NB4 (cell line): Measurements from ENCODE around the gene PRKAA2.

Source experiments
- DNase-seq: peaks from one replicate; pipeline ENCODE4 v3.0.0; 2010; ENCODE audit warnings: low read depth
- H3K4me3 ChIP-seq: one replicate; pipeline ENCODE4 v1.5.1; 2011; ENCODE audit warnings: mild to moderate bottlenecking, low read depth, low read length, moderate library complexity
- MYC ChIP-seq: IDR thresholded peaks from 2 replicates; pipeline ENCODE4 v1.6.1; 2011; ENCODE audit warnings: low read depth, low read length
- POLR2A ChIP-seq: IDR thresholded peaks from 2 replicates; pipeline ENCODE4 v1.6.1; 2011; ENCODE audit warnings: mild to moderate bottlenecking; ENCODE audit not compliant: insufficient read length; ENCODE audit errors: extremely low read depth
- TF ChIP-seq, protein P1 (sequence below): IDR thresholded peaks from one replicate; pipeline ENCODE4 v1.5.1; 2012; ENCODE audit warnings: low read depth, low read length
- TF ChIP-seq, protein P2 (sequence below): IDR thresholded peaks from 2 replicates; pipeline ENCODE4 v1.6.1; 2011; ENCODE audit warnings: low read depth, low read length

Gene PRKAA2

DNA sequence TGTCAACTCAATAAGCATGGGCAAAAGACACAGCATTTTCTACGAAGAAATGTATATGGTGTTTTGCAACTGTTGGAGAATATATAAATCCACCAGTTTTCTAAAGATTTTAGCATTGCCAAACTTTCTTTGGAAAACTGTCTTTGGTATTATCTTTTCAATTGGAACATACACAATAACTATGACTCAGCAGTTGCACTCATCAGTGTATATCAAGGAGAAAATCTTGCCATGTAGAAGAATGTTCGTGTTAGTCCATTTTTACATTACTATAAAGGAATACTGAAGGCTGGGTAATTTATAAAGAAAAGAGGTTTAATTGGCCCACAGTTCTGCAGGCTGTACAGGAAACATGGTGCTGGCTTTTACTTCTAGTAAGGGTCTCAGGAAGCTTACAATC, 41.1 kb downstream of the PRKAA2 start:
- H3K4me3 ChIP-seq = no peak overlapping the region
- DNase-seq = no peak
- no peak for TF ChIP-seq POLR2A
- TF ChIP-seq MYC = no peak
- TF ChIP-seq, protein P1, sequence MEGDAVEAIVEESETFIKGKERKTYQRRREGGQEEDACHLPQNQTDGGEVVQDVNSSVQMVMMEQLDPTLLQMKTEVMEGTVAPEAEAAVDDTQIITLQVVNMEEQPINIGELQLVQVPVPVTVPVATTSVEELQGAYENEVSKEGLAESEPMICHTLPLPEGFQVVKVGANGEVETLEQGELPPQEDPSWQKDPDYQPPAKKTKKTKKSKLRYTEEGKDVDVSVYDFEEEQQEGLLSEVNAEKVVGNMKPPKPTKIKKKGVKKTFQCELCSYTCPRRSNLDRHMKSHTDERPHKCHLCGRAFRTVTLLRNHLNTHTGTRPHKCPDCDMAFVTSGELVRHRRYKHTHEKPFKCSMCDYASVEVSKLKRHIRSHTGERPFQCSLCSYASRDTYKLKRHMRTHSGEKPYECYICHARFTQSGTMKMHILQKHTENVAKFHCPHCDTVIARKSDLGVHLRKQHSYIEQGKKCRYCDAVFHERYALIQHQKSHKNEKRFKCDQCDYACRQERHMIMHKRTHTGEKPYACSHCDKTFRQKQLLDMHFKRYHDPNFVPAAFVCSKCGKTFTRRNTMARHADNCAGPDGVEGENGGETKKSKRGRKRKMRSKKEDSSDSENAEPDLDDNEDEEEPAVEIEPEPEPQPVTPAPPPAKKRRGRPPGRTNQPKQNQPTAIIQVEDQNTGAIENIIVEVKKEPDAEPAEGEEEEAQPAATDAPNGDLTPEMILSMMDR = no peak
- TF ChIP-seq, protein P2, sequence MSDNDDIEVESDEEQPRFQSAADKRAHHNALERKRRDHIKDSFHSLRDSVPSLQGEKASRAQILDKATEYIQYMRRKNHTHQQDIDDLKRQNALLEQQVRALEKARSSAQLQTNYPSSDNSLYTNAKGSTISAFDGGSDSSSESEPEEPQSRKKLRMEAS = no peak

DNA sequence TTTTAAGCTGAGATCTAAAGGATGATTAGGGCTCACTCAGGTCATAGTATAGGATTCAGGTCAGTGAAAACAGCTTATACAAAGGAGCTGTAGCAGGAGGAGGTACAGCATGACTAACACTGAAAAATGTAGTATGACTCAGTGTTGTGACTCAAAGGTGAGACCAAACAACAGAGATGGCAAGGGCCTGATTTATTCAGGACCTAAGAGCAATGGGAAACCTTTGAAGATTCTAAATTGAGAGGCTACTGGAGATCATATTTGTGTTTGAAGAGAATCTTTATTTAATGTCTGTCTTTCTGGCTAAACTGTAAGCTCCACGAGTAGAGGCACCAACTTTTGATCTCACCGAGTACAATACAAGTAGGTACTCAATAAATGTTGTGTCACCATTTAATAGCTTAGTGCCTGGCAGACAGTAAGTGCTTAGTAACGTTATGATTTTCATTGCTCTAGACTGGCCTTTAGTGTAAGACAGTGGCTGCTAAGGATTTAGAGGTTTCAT, 43.5 kb downstream of the PRKAA2 start:
- no peak overlapping the region for H3K4me3 ChIP-seq
- no peak for DNase-seq
- TF ChIP-seq MYC (no peak), POLR2A (no peak)
- TF ChIP-seq, protein P1 = no peak
- TF ChIP-seq, protein P2 = no peak

DNA sequence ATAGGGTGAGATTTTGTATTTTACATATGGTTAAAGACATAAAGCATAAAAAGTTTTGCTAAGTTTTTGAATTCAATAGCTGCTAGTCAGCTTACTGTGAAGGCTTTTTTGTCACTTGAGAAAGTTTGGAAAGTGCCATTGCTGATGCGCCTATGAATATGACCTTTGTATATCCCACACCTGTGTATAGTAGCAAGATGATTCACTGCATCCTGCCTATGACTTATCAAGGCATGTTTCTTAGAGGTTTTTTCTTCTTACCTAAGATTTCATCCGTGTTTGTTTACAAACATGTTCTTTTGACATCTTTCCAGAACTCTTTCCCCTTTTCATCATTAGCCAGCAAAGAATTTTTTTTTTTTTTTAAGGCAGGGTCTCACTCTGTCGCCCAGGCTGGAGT, 51.5 kb downstream of the PRKAA2 start:
- DNase-seq = no peak
- TF ChIP-seq, protein P2 = no peak
- TF ChIP-seq, protein P1 = no peak
- TF ChIP-seq POLR2A (no peak), MYC (no peak)
- no peak overlapping the region for H3K4me3 ChIP-seq

DNA sequence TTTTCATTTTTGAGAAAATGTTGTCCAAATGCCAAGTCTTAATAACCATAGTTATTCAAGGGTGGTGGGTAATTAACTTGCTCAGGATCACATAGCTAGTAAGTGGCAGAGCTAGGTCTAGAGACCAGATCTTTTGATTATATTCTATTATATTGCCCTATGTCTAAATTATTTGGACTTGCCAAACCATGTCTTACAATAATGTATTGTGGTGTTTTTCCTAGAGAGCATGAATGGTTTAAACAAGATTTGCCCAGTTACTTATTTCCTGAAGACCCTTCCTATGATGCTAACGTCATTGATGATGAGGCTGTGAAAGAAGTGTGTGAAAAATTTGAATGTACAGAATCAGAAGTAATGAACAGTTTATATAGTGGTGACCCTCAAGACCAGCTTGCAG, 58.6 kb downstream of the PRKAA2 start:
- no peak overlapping the region for H3K4me3 ChIP-seq
- DNase-seq = no peak
- TF ChIP-seq, protein P1 = no peak
- TF ChIP-seq MYC = no peak
- no peak for TF ChIP-seq POLR2A
- TF ChIP-seq, protein P2 = no peak

DNA sequence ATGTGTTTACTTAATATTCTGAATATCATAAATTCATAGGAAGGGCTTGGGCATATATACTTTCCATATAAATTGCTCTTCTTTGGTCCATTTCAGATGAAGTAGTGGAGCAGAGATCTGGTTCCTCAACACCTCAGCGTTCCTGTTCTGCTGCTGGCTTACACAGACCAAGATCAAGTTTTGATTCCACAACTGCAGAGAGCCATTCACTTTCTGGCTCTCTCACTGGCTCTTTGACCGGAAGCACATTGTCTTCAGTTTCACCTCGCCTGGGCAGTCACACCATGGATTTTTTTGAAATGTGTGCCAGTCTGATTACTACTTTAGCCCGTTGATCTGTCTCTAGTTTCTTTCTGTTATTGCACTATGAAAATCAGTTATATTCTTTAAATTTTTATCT, 62.3 kb downstream of the PRKAA2 start:
- DNase-seq = no peak
- no peak overlapping the region for H3K4me3 ChIP-seq
- TF ChIP-seq, protein P1 = no peak
- TF ChIP-seq, protein P2 = no peak
- TF ChIP-seq MYC (no peak), POLR2A (no peak)
